DMS53 (cell line): ENCODE data around the gene DTX1.
A peak's percentile ranks its signal among the peaks of the same experiment; 100 is the strongest.
"Not testable (repeated sequence)": the region's sequence is repeated elsewhere in the genome, so short reads cannot be mapped to it uniquely, and the experiment has no call there.

Experiments
- DNase-seq: peaks from one replicate; lab custom pipeline; 2025; lab: John Stamatoyannopoulos, UW

DTX1 gene

DNA sequence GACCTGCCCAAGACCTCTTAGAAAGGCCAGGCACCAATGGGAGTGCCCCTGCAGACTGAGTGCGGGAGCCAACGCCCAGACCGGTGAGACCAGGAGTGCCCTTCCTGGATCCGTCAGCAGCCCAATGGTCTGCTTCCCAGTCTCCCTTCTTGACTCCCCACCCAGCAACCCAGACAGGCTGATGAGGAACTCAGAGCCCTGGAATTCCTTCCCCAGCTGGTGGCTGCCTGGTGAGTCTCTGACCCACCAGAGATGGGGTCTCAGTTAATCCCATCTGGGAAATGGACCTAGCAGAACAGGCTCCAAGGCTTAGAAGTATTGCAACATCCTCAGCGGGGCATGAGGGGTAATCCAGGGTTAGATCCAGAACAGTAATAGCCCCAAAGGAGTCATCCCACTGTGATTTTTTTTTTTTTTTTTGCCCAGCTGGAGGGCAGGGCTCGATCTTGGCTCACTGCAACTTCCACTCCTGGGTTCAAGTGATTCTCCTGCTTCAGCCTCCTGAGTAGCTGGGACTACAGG, 80.5 kb downstream of the DTX1 start:
- DNase-seq = no peak

DNA sequence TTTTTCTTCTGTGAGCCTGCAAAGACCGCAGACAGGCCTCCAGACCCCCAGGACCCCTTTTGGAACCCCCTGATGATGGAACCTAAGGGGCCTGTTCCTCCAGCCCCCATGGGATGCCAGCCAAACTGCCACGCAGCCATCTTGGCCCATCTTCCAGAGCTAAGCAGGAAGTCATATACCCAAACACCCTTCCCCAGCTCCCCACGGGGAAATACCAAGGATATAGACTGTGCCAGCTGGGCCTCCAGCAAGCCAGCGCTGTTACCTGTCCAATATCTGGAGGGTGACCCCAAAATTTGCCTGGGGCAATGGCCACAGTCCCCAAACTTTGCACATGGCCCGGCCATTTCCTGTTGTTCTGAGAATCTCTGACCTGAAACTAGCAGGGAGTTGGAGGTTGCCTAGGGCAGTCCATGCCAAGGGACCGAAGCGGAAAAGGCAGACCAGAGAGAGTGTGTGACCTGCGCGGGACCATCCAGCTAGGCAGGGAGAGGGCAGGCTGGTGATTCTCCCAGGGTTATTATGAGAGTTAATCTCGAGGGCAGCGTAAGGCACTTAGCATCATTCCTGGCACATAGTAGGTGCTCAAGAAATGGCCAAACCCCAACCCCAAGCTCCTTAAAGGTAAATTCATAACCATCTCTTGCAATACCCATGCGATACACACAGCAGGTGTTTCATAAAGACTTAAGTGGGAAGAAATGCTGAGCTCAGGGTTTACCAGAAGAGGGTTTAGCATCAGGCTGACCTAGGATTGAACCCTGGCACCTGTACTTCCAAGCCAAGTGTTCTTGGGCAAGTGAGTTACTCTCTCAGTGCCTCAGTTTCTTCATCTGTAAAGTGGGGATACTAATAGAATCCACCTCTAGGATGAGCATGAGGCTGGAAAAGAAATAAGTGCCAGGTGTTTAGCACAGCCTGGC, 81.6 kb downstream of the DTX1 start:
- DNase-seq = no peak

DNA sequence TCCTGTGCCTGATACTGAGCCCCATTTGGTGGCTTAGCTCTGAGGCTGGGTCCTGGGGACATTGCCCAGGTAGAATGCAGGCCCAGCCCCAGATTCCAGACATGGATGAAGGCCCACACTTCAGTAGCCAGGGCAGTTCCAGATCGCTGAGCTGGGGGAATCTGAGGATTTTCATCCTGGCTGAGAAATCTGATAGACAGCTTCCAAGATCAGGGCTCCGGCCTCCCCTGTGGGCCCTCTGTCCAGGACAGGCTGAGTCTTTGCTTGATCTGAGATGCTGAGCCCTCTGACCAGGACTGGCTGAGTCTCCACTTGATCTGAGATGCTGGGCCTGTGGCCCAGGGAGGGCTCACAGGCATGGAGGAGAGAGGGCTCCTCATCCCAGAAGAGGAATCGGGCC, 82.3 kb downstream of the DTX1 start:
- no peak for DNase-seq

DNA sequence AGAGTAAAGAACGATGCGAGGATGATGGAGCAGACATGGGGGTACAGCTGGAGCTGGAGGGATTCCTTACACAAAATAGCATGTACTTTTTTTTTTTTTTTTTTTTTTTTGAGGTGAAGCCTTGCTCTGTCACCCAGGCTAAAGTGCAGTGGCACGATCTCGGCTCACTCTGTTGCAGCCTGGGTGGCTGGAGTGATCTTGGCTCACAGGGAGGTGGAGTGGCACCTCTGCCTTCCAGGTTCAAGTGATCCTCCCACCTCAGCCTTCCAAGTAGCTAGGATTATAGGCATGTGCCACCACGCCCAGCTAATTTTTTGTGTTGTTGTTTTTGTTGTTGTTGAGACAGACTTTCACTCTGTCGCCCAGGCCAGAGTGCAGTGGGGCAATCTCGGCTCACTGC, 84.2 kb downstream of the DTX1 start:
- no peak for DNase-seq

DNA sequence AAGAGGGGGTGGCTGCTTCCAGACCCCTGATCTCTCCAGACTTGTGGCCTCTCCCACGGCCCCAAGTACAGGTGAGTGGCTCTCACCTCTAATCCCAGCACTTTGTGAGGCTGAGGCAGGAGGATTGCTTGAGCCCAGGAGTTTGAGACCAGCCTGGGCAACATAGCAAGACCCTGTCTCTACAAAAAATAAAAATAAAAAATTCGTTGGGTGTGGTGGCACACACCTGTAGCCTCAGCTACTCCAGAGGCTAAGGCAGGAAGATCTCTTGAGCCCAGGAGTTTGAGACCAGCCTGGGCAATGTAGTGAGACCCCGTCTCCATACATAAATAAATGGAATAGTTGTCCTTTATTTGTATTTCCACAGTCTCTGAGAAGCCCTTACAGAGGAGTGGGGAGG, 85.2 kb downstream of the DTX1 start:
- DNase-seq = not testable (repeated sequence)

DNA sequence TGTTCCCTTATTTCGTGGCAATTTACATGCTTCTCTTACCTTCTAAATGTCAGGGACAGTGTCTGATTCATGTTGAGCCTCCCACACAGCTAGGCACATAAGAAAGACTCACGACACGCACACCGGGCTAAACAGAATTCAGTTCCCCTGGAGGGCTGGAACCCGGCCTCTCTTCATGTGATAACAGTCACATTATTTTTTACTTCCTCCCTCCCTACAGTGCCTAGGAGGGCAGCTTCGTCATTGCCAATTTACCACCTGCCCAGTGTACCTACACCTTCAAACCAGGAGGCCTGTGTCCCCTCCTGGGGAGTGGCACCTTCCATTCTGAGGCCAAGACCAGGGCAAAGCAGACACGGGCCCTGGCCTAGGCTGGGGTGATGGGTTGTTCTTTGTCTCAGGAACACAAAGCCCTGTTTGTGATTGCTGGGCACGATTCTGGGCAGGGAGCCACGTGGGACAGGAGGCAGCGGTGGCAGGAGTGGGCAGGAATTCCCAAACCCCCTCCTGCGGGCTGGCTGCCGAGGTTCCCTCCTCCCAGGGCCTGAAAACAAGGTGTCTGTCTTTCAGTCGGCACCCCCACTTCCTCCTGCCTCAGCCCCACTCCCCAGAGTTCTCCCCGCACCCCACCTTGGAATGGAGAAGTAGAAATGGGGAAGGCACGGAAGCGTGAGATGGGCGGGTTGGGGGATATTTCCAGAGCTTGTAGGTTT, 85.8 kb downstream of the DTX1 start:
- DNase-seq = no peak

DNA sequence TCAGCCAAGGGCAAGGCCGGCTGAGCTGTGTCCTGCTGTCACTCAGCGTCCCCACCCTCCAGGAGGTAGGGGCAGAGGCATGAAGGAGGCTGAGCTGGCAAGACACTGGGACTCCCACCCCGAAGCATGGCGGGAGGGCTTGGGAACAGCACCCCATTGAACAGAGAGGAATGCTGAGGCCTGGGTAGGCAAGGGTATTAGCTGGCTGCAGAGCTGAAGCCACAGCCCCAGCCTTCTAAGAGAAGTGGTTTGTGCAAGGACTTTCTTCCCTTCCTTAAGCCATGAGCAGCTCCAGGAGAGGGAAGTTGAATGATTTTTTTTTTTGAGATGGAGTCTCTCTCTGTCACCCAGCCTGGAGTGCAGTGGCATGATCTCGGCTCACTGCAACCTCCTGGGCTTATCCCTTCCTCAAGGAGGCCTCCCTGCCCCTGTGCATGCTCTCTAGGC, 86.4 kb downstream of the DTX1 start:
- no peak for DNase-seq

DNA sequence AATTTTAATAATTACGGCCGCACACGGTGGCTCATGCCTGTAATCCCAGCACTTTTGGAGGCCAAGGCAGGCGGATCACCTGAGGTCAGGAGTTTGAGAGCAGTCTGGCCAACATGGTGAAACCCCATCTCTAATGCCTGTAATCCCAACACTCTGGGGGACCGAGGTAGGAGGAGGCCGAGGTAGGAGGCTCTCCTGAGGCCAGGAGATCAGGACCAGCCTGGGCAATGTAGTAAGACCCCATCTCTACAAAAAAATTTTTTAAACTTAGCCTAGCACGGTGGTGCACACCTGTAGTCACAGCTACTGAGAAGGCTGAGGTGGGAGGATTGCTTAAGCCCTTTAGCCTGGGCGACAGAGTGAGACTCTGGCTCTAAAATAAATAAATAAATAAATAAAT, 87.4 kb downstream of the DTX1 start:
- no peak for DNase-seq

DNA sequence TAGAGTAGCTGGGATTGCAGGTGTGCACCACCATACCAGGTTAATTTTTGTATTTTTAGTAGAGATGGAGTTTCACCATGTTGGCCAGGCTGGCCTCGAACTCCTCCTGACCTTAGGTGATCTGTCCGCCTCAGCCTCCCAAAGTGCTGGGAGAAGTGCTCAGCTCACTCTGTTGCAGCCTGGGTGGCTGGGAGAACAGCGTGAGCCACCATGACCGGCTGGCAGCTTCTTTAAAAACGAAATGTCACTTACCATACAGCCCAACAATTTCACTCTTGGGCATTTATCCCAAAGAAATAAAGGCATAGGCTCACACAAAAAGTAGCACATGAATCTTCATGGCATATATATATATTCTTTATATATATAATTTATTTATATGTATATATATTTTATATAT, 88.3 kb downstream of the DTX1 start:
- DNase-seq = no peak

DNA sequence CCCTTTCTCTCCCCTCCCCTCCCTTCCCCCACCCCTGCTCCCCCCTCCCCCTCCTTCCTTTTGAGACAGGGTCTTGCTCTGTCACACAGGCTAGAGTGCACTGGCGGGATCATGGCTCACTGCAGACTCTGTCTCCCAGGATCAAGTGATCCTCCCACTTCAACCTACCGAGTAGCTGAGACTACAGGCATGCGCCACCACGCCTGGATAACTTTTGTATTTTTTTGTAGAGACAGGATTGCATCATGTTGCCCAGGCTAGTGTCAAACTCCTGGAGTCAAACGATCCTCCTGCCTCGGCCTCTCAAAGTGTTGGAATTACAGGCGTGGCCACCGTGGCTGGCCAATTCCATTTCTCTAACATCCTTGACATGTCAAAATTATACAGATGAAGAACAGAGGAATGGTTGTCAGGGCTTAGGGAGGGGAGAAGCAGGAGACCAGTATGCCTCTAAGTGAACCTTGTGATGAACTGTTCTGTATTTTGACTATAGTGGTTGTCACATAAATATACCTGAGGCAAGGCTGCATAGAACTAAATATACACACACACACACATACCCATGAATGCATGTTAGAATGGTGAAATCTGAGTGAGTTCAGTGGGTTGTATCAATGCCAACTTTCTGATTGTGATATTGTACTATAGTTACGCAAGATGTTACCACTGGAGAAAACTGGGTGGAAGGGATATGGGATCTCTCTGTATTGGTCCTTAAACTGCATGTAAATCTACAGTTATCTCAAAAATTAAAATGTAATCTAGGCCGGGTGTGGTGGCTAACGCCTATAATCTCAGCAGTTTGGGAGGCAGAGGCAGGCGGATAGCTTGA, 89.4 kb downstream of the DTX1 start:
- no peak for DNase-seq

DNA sequence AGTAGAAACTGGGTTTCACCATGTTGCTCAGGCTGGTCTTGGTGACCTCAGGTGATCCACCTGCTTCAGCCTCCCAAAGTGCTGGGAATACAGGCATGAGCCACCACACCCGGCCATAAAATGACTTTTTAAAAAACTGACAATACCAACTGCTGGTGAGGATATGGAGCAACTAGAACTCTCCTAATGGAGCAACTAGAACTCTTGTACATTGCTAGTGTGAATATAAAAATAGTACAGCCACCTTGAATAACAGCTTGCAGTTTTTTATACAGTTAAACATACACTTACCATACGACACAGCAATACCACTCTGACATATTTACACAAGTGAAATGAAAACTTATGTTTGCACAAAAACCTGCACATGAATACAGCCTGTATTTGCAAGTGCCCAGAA, 90.5 kb downstream of the DTX1 start:
- DNase-seq = peak; percentile 57
